ENCODE measurements around the gene EVC. TPM values are rescaled to one million over a fixed set of nuclear protein-coding genes. Genes with fewer than 3 reads are reported as not detected.

The EVC gene
- total RNA-seq, 4 donors from 2014 or later: 23.0 to 54.1 (median 30.0) TPM

DNA sequence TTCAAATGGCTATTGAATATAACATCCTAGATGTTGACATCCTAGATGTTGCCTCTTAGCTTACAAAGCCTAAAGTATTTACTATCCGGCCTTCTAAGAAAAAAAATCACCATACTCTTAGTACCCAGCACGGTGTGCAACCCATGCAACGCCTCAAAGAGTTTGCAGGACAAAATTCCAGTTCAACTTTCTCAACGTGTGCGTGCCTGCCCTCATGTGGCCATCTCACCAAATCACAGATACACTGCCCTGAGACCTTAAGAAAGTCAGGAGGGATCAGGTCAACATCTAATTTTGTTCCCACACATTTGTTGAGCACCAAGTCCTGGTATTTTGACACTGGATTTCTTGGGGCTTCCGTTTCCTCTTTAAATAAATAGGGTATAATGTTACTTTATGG is 113.6 kb downstream of the EVC start:
- Histone ChIP-seq H3K27me3 (no peaks in the 10 kb centered on the region), H3K27ac (no peak overlapping the region), H3K4me1 (peaks cover 7% of the 10 kb centered on the region), H3K9me3 (no peaks in the 10 kb centered on the region), H3K4me3 (no peak overlapping the region), H3K36me3 (no peaks in the 10 kb centered on the region)
- no peak for TF ChIP-seq EP300 (IDR thresholded peaks at IDR 0.05)
- TF ChIP-seq, protein P1, sequence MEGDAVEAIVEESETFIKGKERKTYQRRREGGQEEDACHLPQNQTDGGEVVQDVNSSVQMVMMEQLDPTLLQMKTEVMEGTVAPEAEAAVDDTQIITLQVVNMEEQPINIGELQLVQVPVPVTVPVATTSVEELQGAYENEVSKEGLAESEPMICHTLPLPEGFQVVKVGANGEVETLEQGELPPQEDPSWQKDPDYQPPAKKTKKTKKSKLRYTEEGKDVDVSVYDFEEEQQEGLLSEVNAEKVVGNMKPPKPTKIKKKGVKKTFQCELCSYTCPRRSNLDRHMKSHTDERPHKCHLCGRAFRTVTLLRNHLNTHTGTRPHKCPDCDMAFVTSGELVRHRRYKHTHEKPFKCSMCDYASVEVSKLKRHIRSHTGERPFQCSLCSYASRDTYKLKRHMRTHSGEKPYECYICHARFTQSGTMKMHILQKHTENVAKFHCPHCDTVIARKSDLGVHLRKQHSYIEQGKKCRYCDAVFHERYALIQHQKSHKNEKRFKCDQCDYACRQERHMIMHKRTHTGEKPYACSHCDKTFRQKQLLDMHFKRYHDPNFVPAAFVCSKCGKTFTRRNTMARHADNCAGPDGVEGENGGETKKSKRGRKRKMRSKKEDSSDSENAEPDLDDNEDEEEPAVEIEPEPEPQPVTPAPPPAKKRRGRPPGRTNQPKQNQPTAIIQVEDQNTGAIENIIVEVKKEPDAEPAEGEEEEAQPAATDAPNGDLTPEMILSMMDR (IDR thresholded peaks at IDR 0.05): no peak
- TF ChIP-seq POLR2AphosphoS5 (IDR thresholded peaks at IDR 0.05): no peak
- TF ChIP-seq POLR2A (IDR thresholded peaks at IDR 0.05): no peak
- 81% methylated on average over 6 of the region's 6 CpGs for WGBS
- no peak for DNase-seq (ENCODE audit: low spot score in 2 of 2)

DNA sequence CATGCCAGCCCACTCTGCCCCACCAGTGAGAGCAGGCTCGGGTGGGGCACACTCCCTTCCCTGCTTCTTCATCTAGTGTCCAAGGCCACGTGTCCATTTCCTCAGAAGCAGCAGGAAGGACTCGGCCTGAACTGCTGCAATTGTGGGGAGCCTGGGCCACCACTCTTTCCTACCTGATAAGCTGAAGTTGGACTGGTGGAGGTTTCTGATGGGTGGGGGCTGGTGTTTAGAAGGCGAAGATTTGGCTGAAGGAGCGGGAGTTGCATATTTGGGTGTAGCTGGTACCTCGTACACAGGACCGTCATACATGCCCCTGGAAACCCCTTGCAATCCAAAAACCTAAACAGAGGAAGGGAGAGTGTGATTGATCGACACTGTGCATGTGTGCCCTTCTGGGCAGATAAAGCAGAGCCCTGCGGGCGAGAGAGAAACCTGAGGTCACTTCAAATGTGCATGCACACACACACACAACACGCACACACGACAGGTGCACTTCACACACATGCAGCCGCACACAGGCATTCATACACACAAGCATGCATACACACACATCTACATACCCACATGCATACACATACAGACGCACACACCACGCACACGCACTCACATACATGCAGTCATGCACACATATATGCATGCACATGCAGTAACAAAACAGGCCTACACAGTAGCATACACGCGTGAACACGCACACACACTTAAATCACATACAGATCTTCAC is 114.5 kb downstream of the EVC start:
- H3K27ac ChIP-seq: no peak overlapping the region
- no peak for DNase-seq (ENCODE audit: low spot score in 2 of 2)
- H3K27me3 ChIP-seq: no peaks in the 10 kb centered on the region
- TF ChIP-seq, protein P1 (IDR thresholded peaks at IDR 0.05): no peak
- TF ChIP-seq POLR2A (IDR thresholded peaks at IDR 0.05): no peak
- no peak for TF ChIP-seq EP300 (IDR thresholded peaks at IDR 0.05)
- no peak for TF ChIP-seq POLR2AphosphoS5 (IDR thresholded peaks at IDR 0.05)
- H3K4me3 ChIP-seq: no peak overlapping the region
- no peaks in the 10 kb centered on the region for H3K36me3 ChIP-seq
- H3K9me3 ChIP-seq: no peaks in the 10 kb centered on the region
- H3K4me1 ChIP-seq: peaks cover 7% of the 10 kb centered on the region
- WGBS: 93% methylated on average over 19 of the region's 19 CpGs

GRCh38 chr4:5826437-5827107 is 115.6 kb downstream of the EVC start:
- DNase-seq (ENCODE audit: low spot score in 2 of 2): no peak

GRCh38 chr4:5827108-5828004 is 116.4 kb downstream of the EVC start:
- Histone ChIP-seq H3K4me1 (peaks cover 7% of the 10 kb centered on the region), H3K36me3 (no peaks in the 10 kb centered on the region), H3K9me3 (no peaks in the 10 kb centered on the region), H3K27me3 (no peaks in the 10 kb centered on the region), H3K27ac (no peak overlapping the region), H3K4me3 (no peak overlapping the region)
- no peak for DNase-seq (ENCODE audit: low spot score in 2 of 2)
- WGBS: 71% methylated on average over 18 of the region's 19 CpGs
- TF ChIP-seq, protein P1 (IDR thresholded peaks at IDR 0.05): no peak
- TF ChIP-seq POLR2AphosphoS5 (IDR thresholded peaks at IDR 0.05) (no peak), EP300 (IDR thresholded peaks at IDR 0.05) (no peak), POLR2A (IDR thresholded peaks at IDR 0.05) (no peak)

More at GRCh38 chr4:5826437-5827107, 115.6 kb downstream of the EVC start:
- Histone ChIP-seq H3K27me3 (no peaks in the 10 kb centered on the region), H3K36me3 (no peaks in the 10 kb centered on the region), H3K4me3 (no peak overlapping the region), H3K4me1 (peaks cover 7% of the 10 kb centered on the region), H3K27ac (no peak overlapping the region), H3K9me3 (no peaks in the 10 kb centered on the region)
- WGBS: 66% methylated on average over 5 of the region's 5 CpGs
- TF ChIP-seq EP300 (IDR thresholded peaks at IDR 0.05) (no peak), POLR2AphosphoS5 (IDR thresholded peaks at IDR 0.05) (no peak), POLR2A (IDR thresholded peaks at IDR 0.05) (no peak)
- TF ChIP-seq, protein P1 (IDR thresholded peaks at IDR 0.05): no peak

All from suprapubic skin (tissue), 4 donors.